Measurements from ENCODE around the gene SEC24B.

- TF ChIP-seq POLR2AphosphoS5 (IDR thresholded peaks at IDR 0.05; ENCODE audit: borderline replicate concordance, low read depth, low read length) (no peak), EZH2 (IDR thresholded peaks at IDR 0.05) (no peak), FOXP2 (optimal IDR thresholded peaks at IDR 0.05; ENCODE audit: control extremely low read depth, extremely low read length, insufficient read depth) (no peak)
Measured at GRCh38 chr4:109548655-109549054, 115.0 kb downstream of the SEC24B start.
